Muscle of leg (tissue), 11 donors: Measurements from ENCODE around the gene FPR2. TPM values are rescaled to one million over a fixed set of nuclear protein-coding genes. Genes with fewer than 3 reads are reported as not detected.

ENCODE experiments used
- DNase-seq: peaks from one replicate; pipeline ENCODE4 v3.0.0; 2013
- H3K27ac ChIP-seq: one replicate; pipeline ENCODE4 v1.5.1; 2013; ENCODE audit warnings: mild to moderate bottlenecking, low read length, control low read depth
- H3K27me3 ChIP-seq: one replicate; pipeline ENCODE4 v1.6.1; 2013; ENCODE audit warnings: low read length; ENCODE audit not compliant: control insufficient read depth, insufficient read depth
- H3K36me3 ChIP-seq: one replicate; pipeline ENCODE4 v1.6.1; 2013; ENCODE audit warnings: low read length; ENCODE audit not compliant: control insufficient read depth, insufficient read depth
- H3K4me1 ChIP-seq: one replicate; pipeline ENCODE4 v1.6.1; 2013; ENCODE audit warnings: low read length; ENCODE audit not compliant: control insufficient read depth, insufficient read depth
- H3K4me3 ChIP-seq: one replicate; pipeline ENCODE4 v1.5.1; 2013; ENCODE audit warnings: low read length, control low read depth
- H3K9me3 ChIP-seq: replicated peaks from 2 replicates; pipeline ENCODE4 v1.6.1; 2013; ENCODE audit warnings: low read depth, low read length; ENCODE audit not compliant: control insufficient read depth
- WGBS: methylation state at CpG from one replicate; pipeline ENCODE4 v1.1.5; 2013; ENCODE audit warnings: missing lambda C conversion rate; ENCODE audit not compliant: insufficient coverage; 5-methylcytosine and 5-hydroxymethylcytosine counted together
- polyA plus RNA-seq, 8 donors: library from polyadenylated mRNA; unstranded; fragments of 120-200 nt; gene quantifications; one replicate each; pipeline versions ENCODE4 v1.2.1 to v1.2.3, GENCODE V29; 2013; ENCODE audit warnings: inconsistent platforms in 1 of 8, low replicate concordance in 1 of 8; ENCODE audit not compliant: insufficient read length in 8 of 8, insufficient read depth in 1 of 8
- total RNA-seq: library from RNA; stranded (reverse); fragments of 120-200 nt; gene quantifications from one replicate; pipeline ENCODE4 v1.2.4, GENCODE V29; 2013

FPR2 gene
- total and polyA plus RNA-seq, 9 donors: 0.09 to 0.73 (median 0.33) TPM

- no peaks in the 10 kb centered on the region for H3K9me3 ChIP-seq
- no peak overlapping the region for H3K4me3 ChIP-seq
- WGBS: 58% methylated on average over 3 of the region's 13 CpGs
- DNase-seq: no peak
- no peaks in the 10 kb centered on the region for H3K4me1 ChIP-seq
- H3K27ac ChIP-seq: no peak overlapping the region
- H3K36me3 ChIP-seq: no peaks in the 10 kb centered on the region
- peaks cover 10% of the 10 kb centered on the region for H3K27me3 ChIP-seq
These were observed 21.3 kb upstream of the FPR2 start for GRCh38 chr19:51739466-51740213.

GRCh38 chr19:51740356-51740755, 20.6 kb upstream of the FPR2 start:
- Histone ChIP-seq H3K4me1 (no peaks in the 10 kb centered on the region), H3K4me3 (no peak overlapping the region), H3K27ac (no peak overlapping the region), H3K27me3 (peaks cover 10% of the 10 kb centered on the region), H3K36me3 (no peaks in the 10 kb centered on the region), H3K9me3 (no peaks in the 10 kb centered on the region)
- no CpG with 5 or more reads among the region's 5 CpGs for WGBS
- no peak for DNase-seq

- DNase-seq: no peak
- Histone ChIP-seq H3K27me3 (peaks cover 4% of the 10 kb centered on the region), H3K4me1 (no peaks in the 10 kb centered on the region), H3K36me3 (no peaks in the 10 kb centered on the region), H3K27ac (no peak overlapping the region), H3K4me3 (no peak overlapping the region), H3K9me3 (no peaks in the 10 kb centered on the region)
- WGBS: 7% methylated on average over 3 of the region's 6 CpGs
These were observed 18.2 kb upstream of the FPR2 start for GRCh38 chr19:51742789-51743188.

GRCh38 chr19:51743405-51743804, 17.6 kb upstream of the FPR2 start:
- WGBS: no CpG with 5 or more reads among the region's 3 CpGs

GRCh38 chr19:51746731-51747130, 14.2 kb upstream of the FPR2 start:
- Histone ChIP-seq H3K4me3 (no peak overlapping the region), H3K36me3 (no peaks in the 10 kb centered on the region), H3K9me3 (no peaks in the 10 kb centered on the region), H3K27ac (no peak overlapping the region), H3K4me1 (no peaks in the 10 kb centered on the region), H3K27me3 (no peaks in the 10 kb centered on the region)
- no peak for DNase-seq
- WGBS: 75% methylated on average over 5 of the region's 7 CpGs

More at GRCh38 chr19:51743405-51743804, 17.6 kb upstream of the FPR2 start:
- Histone ChIP-seq H3K4me1 (no peaks in the 10 kb centered on the region), H3K36me3 (no peaks in the 10 kb centered on the region), H3K9me3 (no peaks in the 10 kb centered on the region), H3K27ac (no peak overlapping the region), H3K27me3 (peaks cover 4% of the 10 kb centered on the region), H3K4me3 (no peak overlapping the region)
- no peak for DNase-seq

GRCh38 chr19:51749979-51750378, 11.0 kb upstream of the FPR2 start:
- Histone ChIP-seq H3K4me1 (no peaks in the 10 kb centered on the region), H3K36me3 (no peaks in the 10 kb centered on the region), H3K27ac (no peak overlapping the region), H3K9me3 (no peaks in the 10 kb centered on the region), H3K4me3 (no peak overlapping the region), H3K27me3 (no peaks in the 10 kb centered on the region)
- DNase-seq: no peak
- WGBS: 71% methylated on average over 1 of the region's 4 CpGs

- H3K4me3 ChIP-seq: peak overlapping the region; percentile 10
- H3K36me3 ChIP-seq: no peaks in the 10 kb centered on the region
- H3K27ac ChIP-seq: no peak overlapping the region
- 74% methylated on average over 6 of the region's 7 CpGs for WGBS
- no peaks in the 10 kb centered on the region for H3K27me3 ChIP-seq
- no peaks in the 10 kb centered on the region for H3K4me1 ChIP-seq
- DNase-seq: no peak
- no peaks in the 10 kb centered on the region for H3K9me3 ChIP-seq
These were observed 10.4 kb upstream of the FPR2 start for GRCh38 chr19:51750400-51751094.

GRCh38 chr19:51751655-51752054, 9.3 kb upstream of the FPR2 start, which contains the start of gene FPR1:
TSS of gene FPR1 (minus strand) at chr19:51751878. CDS start at chr19:51746994, 4,884 bp downstream.
- Histone ChIP-seq H3K4me1 (no peaks in the 10 kb centered on the region), H3K36me3 (no peaks in the 10 kb centered on the region), H3K4me3 (peak within 1 kb of the TSS; percentile 10), H3K9me3 (no peaks in the 10 kb centered on the region), H3K27ac (no peak within 1 kb of the TSS), H3K27me3 (no peaks in the 10 kb centered on the region)
- DNase-seq: peak; percentile 54
- no CpG with 5 or more reads among the region's 2 CpGs for WGBS

GRCh38 chr19:51754109-51754508, 6.9 kb upstream of the FPR2 start:
- peak overlapping the region; percentile 20 for H3K27ac ChIP-seq
- no peaks in the 10 kb centered on the region for H3K27me3 ChIP-seq
- H3K4me1 ChIP-seq: no peaks in the 10 kb centered on the region
- H3K9me3 ChIP-seq: no peaks in the 10 kb centered on the region
- peak; percentile 57 for DNase-seq
- H3K36me3 ChIP-seq: no peaks in the 10 kb centered on the region
- WGBS: 82% methylated on average over 6 of the region's 6 CpGs
- no peak overlapping the region for H3K4me3 ChIP-seq

- Histone ChIP-seq H3K4me3 (no peak overlapping the region), H3K27me3 (no peaks in the 10 kb centered on the region), H3K27ac (no peak overlapping the region), H3K36me3 (no peaks in the 10 kb centered on the region), H3K4me1 (no peaks in the 10 kb centered on the region), H3K9me3 (no peaks in the 10 kb centered on the region)
- DNase-seq: no peak
- WGBS: 54% methylated on average over 3 of the region's 4 CpGs
These were observed 6.2 kb upstream of the FPR2 start for GRCh38 chr19:51754770-51755169.
